A549 (cell line): ENCODE results near the gene MTMR12. TPM values are rescaled to one million over a fixed set of nuclear protein-coding genes. Genes with fewer than 3 reads are reported as not detected.

Source experiments
- ATAC-seq, 2 experiments: fragments of 200-7000 bp in 1 of 2; fragments of >200 bp in 1 of 2; cut with Nextera tagmentation in 1 of 2; cut with Tn5 transposase in 1 of 2; 3 replicates each; pipeline versions ENCODE4 v1.8.0 to v1.9.1; 2018 to 2020; ENCODE audit warnings: mild to moderate bottlenecking in 1 of 2, moderate library complexity in 1 of 2
- CTCF ChIA-PET: fragments of 300-600 bp; sonication (Branson Sonifier 250); formaldehyde crosslinking; extraction: SDS; loops from one replicate; lab custom pipeline; 2021; ENCODE audit warnings: antibody characterized with exemption, inconsistent platforms; lab: Yijun Ruan, JAX
- POLR2A ChIA-PET: fragments of 350-600 bp; formaldehyde crosslinking; extraction: SDS; loops from one replicate; lab custom pipeline; 2021; ENCODE audit warnings: antibody characterized with exemption, inconsistent platforms; lab: Yijun Ruan, JAX
- DNase-seq, 2 experiments: peaks; one replicate each; pipeline versions ENCODE4 v3.0.0 to v3.0.0-alpha.2; 2011 to 2016; ENCODE audit warnings: low read depth in 1 of 2, low spot score in 1 of 2
- FAIRE-seq: peaks from 2 replicates; lab custom pipeline; 2011; peaks lifted over from hg19 to GRCh38; lab: Jason Lieb, UNC
- H3K27ac ChIP-seq, 2 experiments: fragments of >200 bp; sonication (Bioruptor Twin); formaldehyde crosslinking; 3 replicates each; pipeline ENCODE4 v1.5.1; 2016 to 2017
- H3K4me1 ChIP-seq: fragments of >200 bp; sonication (Bioruptor Twin); formaldehyde crosslinking; 3 replicates; pipeline ENCODE4 v1.6.1; 2016
- H3K4me2 ChIP-seq: fragments of >200 bp; sonication (Bioruptor Twin); formaldehyde crosslinking; 3 replicates; pipeline ENCODE4 v1.6.1; 2016
- H3K4me3 ChIP-seq: fragments of >200 bp; sonication (Bioruptor Twin); formaldehyde crosslinking; 3 replicates; pipeline ENCODE4 v1.5.1; 2016
- H3K9me3 ChIP-seq: fragments of >200 bp; sonication (Bioruptor Twin); formaldehyde crosslinking; 3 replicates; pipeline ENCODE4 v1.6.1; 2016
- CEBPB ChIP-seq, 2 experiments: fragments of >200 bp in 1 of 2; sonication (Bioruptor Twin) in 1 of 2; formaldehyde crosslinking in 1 of 2; IDR thresholded peaks; 2 replicates each; pipeline ENCODE4 v1.6.1; 2012 to 2016
- CHD4 ChIP-seq: fragments of 200-600 bp; sonication (generic); IDR thresholded peaks from 2 replicates; pipeline ENCODE4 v1.6.1; 2016; ENCODE audit warnings: antibody characterized with exemption, mild to moderate bottlenecking, borderline replicate concordance
- EHF ChIP-seq: fragments of 250-450 bp; sonication (Bioruptor Pico); IDR thresholded peaks from 2 replicates; pipeline ENCODE4 v1.5.0; 2020; ENCODE audit warnings: mild to moderate bottlenecking
- EHMT2 ChIP-seq: fragments of 200-600 bp; sonication (generic); IDR thresholded peaks from 2 replicates; pipeline ENCODE4 v1.6.1; 2016; ENCODE audit warnings: antibody characterized with exemption, low read depth, mild to moderate bottlenecking, moderate library complexity
- FOSL2 ChIP-seq, 2 experiments: fragments of 450-650 bp in 1 of 2; fragments of >200 bp in 1 of 2; sonication (Bioruptor Twin) in 1 of 2; formaldehyde crosslinking; IDR thresholded peaks; 2 replicates each; pipeline versions ENCODE4 v1.5.0 to v1.6.1; 2016 to 2020; ENCODE audit warnings: mild to moderate bottlenecking in 1 of 2, moderate library complexity in 1 of 2
- GATA3 ChIP-seq: IDR thresholded peaks from 2 replicates; pipeline ENCODE4 v1.6.1; 2012; ENCODE audit warnings: borderline replicate concordance
- HDAC2 ChIP-seq: fragments of 200-600 bp; sonication (generic); IDR thresholded peaks from 2 replicates; pipeline ENCODE4 v1.6.1; 2016
- JUN ChIP-seq, 2 experiments: fragments of >200 bp; sonication (Bioruptor Twin); formaldehyde crosslinking; IDR thresholded peaks; 2 replicates in 1 of 2; 3 replicates in 1 of 2; pipeline ENCODE4 v1.6.1; 2016 to 2017
- MAFK ChIP-seq: fragments of 450-650 bp; IDR thresholded peaks from 2 replicates; pipeline ENCODE4 v1.6.1; 2014; ENCODE audit not compliant: partially characterized antibody
- MAZ ChIP-seq: fragments of 150-350 bp; IDR thresholded peaks from 2 replicates; pipeline ENCODE4 v1.6.1; 2014; ENCODE audit warnings: antibody characterized with exemption, low read depth, low read length, borderline replicate concordance
- MYC ChIP-seq: IDR thresholded peaks from 2 replicates; pipeline ENCODE4 v1.6.1; 2012; ENCODE audit warnings: mild to moderate bottlenecking, inconsistent platforms, low read length, improper control_type of control experiment, borderline replicate concordance
- NPAS2 ChIP-seq: fragments of 250-450 bp; sonication (Bioruptor Pico); IDR thresholded peaks from 2 replicates; pipeline ENCODE4 v1.8.0; 2022; ENCODE audit warnings: mild to moderate bottlenecking, moderate library complexity, borderline replicate concordance
- NR3C1 ChIP-seq: fragments of >200 bp; sonication (Bioruptor Twin); formaldehyde crosslinking; IDR thresholded peaks from 3 replicates; pipeline ENCODE4 v1.6.1; 2017
- POLR2AphosphoS2 ChIP-seq: conservative IDR thresholded peaks from 2 replicates; pipeline ENCODE4 v1.6.1; 2012; ENCODE audit warnings: low read length, improper control_type of control experiment, inconsistent platforms
- RAD21 ChIP-seq, 2 experiments: fragments of >200 bp in 1 of 2; sonication (Bioruptor Twin) in 1 of 2; formaldehyde crosslinking in 1 of 2; IDR thresholded peaks in 1 of 2; conservative IDR thresholded peaks in 1 of 2; 2 replicates in 1 of 2; 3 replicates in 1 of 2; pipeline ENCODE4 v1.6.1; 2012 to 2018; ENCODE audit warnings: inconsistent platforms in 1 of 2
- RARB ChIP-seq: fragments of 250-450 bp; sonication (Bioruptor Pico); IDR thresholded peaks from 2 replicates; pipeline ENCODE4 v1.8.0; 2021; ENCODE audit warnings: mild to moderate bottlenecking, moderate library complexity
- RCOR1 ChIP-seq: fragments of 150-350 bp; IDR thresholded peaks from 2 replicates; pipeline ENCODE4 v1.6.1; 2014; ENCODE audit warnings: antibody characterized with exemption, low read length, low read depth
- RFX5 ChIP-seq: fragments of 450-650 bp; IDR thresholded peaks from 2 replicates; pipeline ENCODE4 v1.7.1; 2014; ENCODE audit warnings: antibody characterized with exemption, mild to moderate bottlenecking, moderate library complexity
- TFCP2L1 ChIP-seq: fragments of 250-450 bp; sonication (Bioruptor Pico); IDR thresholded peaks from 2 replicates; pipeline ENCODE4 v1.5.0; 2021; ENCODE audit warnings: mild to moderate bottlenecking
- TP53 ChIP-seq: fragments of 250-450 bp; sonication (Bioruptor Pico); IDR thresholded peaks from 2 replicates; pipeline ENCODE4 v1.5.0; 2021; ENCODE audit warnings: mild to moderate bottlenecking, moderate library complexity
- ZFP36 ChIP-seq: fragments of 450-650 bp; IDR thresholded peaks from 2 replicates; pipeline ENCODE4 v1.6.1; 2014; ENCODE audit warnings: borderline replicate concordance; ENCODE audit not compliant: partially characterized antibody
- WGBS: methylation state at CpG from one replicate; pipeline ENCODE4 v1.1.6; 2017; ENCODE audit errors: missing lambda C conversion rate; 5-methylcytosine and 5-hydroxymethylcytosine counted together
- polyA plus RNA-seq, 4 experiments: library from polyadenylated mRNA; depleted of rRNA in 3 of 4; stranded (reverse); fragments of >200 nt; fragmentation: RNase III in 1 of 4; extraction: RNeasy Plus Mini Kit Qiagen cat#74134 plus additional on column Dnase treatment in 1 of 4; gene quantifications; 2 replicates in 3 of 4; 3 replicates in 1 of 4; pipeline ENCODE4 v1.2.3, GENCODE V29; 2011 to 2017
- TF ChIP-seq, protein P1 (sequence below): IDR thresholded peaks from 2 replicates; pipeline ENCODE4 v1.6.1; 2012
- TF ChIP-seq, protein P2 (sequence below): IDR thresholded peaks from 2 replicates; pipeline ENCODE4 v1.6.1; 2012
- TF ChIP-seq, protein P3 (sequence below): fragments of >200 bp; sonication (Bioruptor Twin); formaldehyde crosslinking; IDR thresholded peaks from 2 replicates; pipeline ENCODE4 v1.6.1; 2016
- TF ChIP-seq, protein P4 (sequence below): fragments of 450-650 bp; IDR thresholded peaks from 2 replicates; pipeline ENCODE4 v1.6.1; 2014; ENCODE audit warnings: antibody characterized with exemption
- TF ChIP-seq, protein P5 (sequence below): fragments of >200 bp; sonication (Bioruptor Twin); formaldehyde crosslinking; IDR thresholded peaks from 3 replicates; pipeline ENCODE4 v1.6.1; 2016

Gene MTMR12
- polyA plus RNA-seq, 2 of the 4 experiments (the other 2 are of a cell fraction): 14.3 to 29.8 TPM

DNA sequence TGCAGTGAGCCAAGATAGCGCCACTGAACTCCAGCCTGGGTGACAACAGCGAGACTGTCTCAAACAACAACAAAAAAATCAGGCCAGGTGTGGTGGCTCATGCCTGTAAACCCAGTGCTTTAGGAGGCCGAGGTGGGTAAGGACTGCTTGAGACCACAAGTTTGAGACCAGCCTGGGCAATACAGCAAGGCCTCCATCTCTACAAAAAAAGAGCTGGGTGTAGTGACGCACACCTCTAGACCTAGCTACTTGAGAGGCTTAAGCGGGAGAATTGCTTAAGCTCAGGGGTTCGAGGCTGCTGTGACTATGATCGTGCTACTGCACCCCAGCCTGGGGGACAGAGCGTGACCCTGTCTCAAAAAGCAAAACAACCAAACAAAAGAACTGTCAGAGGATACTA, 39.9 kb upstream of the MTMR12 start:
- no peak; a peak in 1 of 6 replicates for ATAC-seq
- Histone ChIP-seq H3K27ac (no peak overlapping the region), H3K9me3 (no peaks in the 10 kb centered on the region), H3K4me3 (no peak overlapping the region), H3K4me2 (no peak overlapping the region), H3K4me1 (no peaks in the 10 kb centered on the region)
- POLR2A ChIA-PET: no interaction called here
- FAIRE-seq: no peak
- 90% methylated on average over 8 of the region's 8 CpGs for WGBS
- CTCF ChIA-PET: interaction anchor here (0.5 to 0.6 kb wide), 2 partner anchors 47 to 900 kb away, joined by 3 read pairs; no protein-coding TSS in a partner anchor
- no peak for DNase-seq
- no peak for TF ChIP-seq EHMT2

DNA sequence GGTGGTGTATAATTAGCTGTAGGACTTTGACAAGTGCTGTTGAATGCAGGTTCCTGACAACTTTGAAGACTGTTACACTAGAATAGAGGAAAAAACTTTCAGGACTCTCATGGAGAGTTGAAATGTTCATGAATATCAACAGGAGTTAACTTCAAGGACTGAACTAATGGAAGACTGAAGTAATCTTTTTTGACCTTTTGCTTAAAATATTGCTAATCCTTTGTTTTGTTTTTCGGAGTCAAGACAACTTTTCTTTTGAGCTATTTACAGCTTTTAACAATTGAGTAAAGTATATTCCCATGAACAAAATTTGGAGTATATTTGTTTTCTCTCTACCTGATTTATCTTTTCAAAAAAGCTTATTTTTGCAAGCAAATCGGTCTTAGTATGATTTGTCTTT, 34.1 kb upstream of the MTMR12 start:
- Histone ChIP-seq H3K4me3 (no peak overlapping the region), H3K4me1 (no peaks in the 10 kb centered on the region), H3K9me3 (0 out of 3 replicates have a peak, but pooled peaks cover 3% of the 10 kb centered on the region), H3K4me2 (no peak overlapping the region), H3K27ac (no peak overlapping the region)
- TF ChIP-seq ZFP36 (no peak), POLR2AphosphoS2 (no peak), CHD4 (no peak), HDAC2 (no peak), JUN (IDR thresholded peaks at IDR 0.05) (no peak), MAFK (no peak), RARB (CRISPR knock-in tag) (no peak), FOSL2 (IDR thresholded peaks at IDR 0.05) (no peak), FOSL2 (CRISPR knock-in tag; IDR thresholded peaks at IDR 0.05) (no peak), MYC (no peak), RAD21 (conservative IDR thresholded peaks at IDR 0.05 in 1 of 2, IDR thresholded peaks at IDR 0.05 in 1 of 2) (no peak), RCOR1 (no peak), NPAS2 (CRISPR knock-in tag) (no peak), NR3C1 (no peak)
- TF ChIP-seq, protein P1, sequence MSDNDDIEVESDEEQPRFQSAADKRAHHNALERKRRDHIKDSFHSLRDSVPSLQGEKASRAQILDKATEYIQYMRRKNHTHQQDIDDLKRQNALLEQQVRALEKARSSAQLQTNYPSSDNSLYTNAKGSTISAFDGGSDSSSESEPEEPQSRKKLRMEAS: no peak
- TF ChIP-seq, protein P2, sequence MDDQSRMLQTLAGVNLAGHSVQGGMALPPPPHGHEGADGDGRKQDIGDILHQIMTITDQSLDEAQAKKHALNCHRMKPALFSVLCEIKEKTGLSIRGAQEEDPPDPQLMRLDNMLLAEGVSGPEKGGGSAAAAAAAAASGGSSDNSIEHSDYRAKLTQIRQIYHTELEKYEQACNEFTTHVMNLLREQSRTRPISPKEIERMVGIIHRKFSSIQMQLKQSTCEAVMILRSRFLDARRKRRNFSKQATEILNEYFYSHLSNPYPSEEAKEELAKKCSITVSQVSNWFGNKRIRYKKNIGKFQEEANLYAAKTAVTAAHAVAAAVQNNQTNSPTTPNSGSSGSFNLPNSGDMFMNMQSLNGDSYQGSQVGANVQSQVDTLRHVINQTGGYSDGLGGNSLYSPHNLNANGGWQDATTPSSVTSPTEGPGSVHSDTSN: no peak
- TF ChIP-seq, protein P3, sequence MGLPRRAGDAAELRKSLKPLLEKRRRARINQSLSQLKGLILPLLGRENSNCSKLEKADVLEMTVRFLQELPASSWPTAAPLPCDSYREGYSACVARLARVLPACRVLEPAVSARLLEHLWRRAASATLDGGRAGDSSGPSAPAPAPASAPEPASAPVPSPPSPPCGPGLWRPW: no peak
- CTCF ChIA-PET: interaction anchor here (0.7 to 5.3 kb wide), 2 partner anchors 17 to 26 kb away, joined by 3 to 42 read pairs; no protein-coding TSS in a partner anchor
- FAIRE-seq (no peak), ATAC-seq (no peak), DNase-seq (no peak)
- POLR2A ChIA-PET: no interaction called here
- 93% methylated on average over 2 of the region's 2 CpGs for WGBS

DNA sequence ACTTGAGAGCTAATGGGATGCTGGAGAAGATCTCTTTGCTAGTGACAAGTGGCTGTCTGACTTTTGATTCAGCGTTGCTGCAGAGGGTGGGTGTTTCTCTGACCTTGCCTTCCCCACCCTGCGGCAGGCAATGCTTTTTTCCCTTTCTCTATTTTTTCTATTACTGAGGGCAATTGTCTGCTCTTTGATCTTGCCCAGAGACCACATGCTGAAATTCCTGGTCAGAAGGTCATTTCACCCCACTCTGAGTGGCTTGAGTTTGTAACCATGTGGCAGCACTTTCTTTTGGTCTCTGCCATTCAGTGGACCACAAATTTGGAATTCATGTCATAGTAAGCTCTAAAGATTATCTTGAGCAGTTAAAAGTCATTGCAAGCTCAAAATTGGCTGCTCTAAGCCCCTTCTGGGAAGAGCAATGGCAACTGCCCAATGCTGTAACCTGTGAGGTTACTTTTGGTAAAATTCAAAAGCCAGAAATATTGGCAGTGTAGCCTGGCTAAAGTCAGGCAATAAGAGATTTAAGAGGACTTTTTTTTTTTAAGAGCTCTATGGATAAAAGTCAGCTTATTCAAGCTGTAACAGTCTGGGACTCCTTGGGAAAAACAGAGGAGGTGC, 30.4 kb upstream of the MTMR12 start:
- Histone ChIP-seq H3K4me3 (no peak overlapping the region), H3K9me3 (peaks cover 34% of the 10 kb centered on the region), H3K4me2 (no peak overlapping the region), H3K4me1 (no peaks in the 10 kb centered on the region), H3K27ac (no peak overlapping the region)
- FAIRE-seq (no peak), DNase-seq (no peak), ATAC-seq (no peak)
- POLR2A ChIA-PET: no interaction called here
- TF ChIP-seq RFX5 (no peak), MAFK (no peak), EHF (CRISPR knock-in tag) (no peak), TP53 (no peak), MAZ (no peak), ZFP36 (no peak), GATA3 (no peak), TFCP2L1 (CRISPR knock-in tag) (no peak), CEBPB (IDR thresholded peaks at IDR 0.05) (no peak)
- TF ChIP-seq, protein P4, sequence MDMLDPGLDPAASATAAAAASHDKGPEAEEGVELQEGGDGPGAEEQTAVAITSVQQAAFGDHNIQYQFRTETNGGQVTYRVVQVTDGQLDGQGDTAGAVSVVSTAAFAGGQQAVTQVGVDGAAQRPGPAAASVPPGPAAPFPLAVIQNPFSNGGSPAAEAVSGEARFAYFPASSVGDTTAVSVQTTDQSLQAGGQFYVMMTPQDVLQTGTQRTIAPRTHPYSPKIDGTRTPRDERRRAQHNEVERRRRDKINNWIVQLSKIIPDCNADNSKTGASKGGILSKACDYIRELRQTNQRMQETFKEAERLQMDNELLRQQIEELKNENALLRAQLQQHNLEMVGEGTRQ: no peak
- TF ChIP-seq, protein P5, sequence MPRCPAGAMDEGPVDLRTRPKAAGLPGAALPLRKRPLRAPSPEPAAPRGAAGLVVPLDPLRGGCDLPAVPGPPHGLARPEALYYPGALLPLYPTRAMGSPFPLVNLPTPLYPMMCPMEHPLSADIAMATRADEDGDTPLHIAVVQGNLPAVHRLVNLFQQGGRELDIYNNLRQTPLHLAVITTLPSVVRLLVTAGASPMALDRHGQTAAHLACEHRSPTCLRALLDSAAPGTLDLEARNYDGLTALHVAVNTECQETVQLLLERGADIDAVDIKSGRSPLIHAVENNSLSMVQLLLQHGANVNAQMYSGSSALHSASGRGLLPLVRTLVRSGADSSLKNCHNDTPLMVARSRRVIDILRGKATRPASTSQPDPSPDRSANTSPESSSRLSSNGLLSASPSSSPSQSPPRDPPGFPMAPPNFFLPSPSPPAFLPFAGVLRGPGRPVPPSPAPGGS: no peak
- WGBS: 98% methylated on average over 2 of the region's 2 CpGs
- CTCF ChIA-PET: interaction anchor here (0.6 to 5.3 kb wide), 3 partner anchors 9 to 13 kb away, joined by 3 to 42 read pairs (median 4); no protein-coding TSS in a partner anchor
